GM12864 (cell line): ENCODE results near the gene C16orf54.
"Not testable (repeated sequence)": the region's sequence is repeated elsewhere in the genome, so short reads cannot be mapped to it uniquely, and the experiment has no call there.

Experiments
- DNase-seq: peaks from one replicate; pipeline ENCODE4 v3.0.0-alpha.2; 2011; ENCODE audit warnings: low read depth
- H3K4me3 ChIP-seq: 2 replicates; pipeline ENCODE4 v1.5.1; 2011; ENCODE audit warnings: mild to moderate bottlenecking, low read depth, low read length, control low read depth
- TF ChIP-seq, protein P1 (sequence below): IDR thresholded peaks from 2 replicates; pipeline ENCODE4 v1.5.1; 2011; ENCODE audit warnings: low read depth, mild to moderate bottlenecking, moderate library complexity, low read length, control low read depth, inconsistent platforms; ENCODE audit errors: missing control alignments

C16orf54 gene

DNA sequence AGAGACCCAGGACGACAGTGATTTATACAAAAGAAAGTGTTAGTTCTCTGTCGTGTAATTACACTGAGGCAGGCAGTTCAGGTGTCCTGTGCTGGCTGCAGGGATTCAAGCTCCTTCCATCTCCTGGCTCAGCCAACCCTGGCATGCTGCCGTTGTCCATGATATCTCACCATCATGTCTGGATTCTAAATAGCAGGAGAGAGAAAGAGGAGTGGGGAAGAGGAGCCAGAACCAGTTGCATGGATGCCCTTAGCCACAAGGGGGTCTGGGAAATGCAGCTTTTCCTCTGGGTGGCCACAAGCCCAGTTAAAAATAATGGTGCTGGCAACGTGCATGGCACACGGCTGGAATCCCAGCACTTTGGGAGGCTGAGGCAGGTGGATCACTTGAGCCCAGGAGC, 9.7 kb downstream of the C16orf54 start:
- DNase-seq, result no peak
- TF ChIP-seq, protein P1, sequence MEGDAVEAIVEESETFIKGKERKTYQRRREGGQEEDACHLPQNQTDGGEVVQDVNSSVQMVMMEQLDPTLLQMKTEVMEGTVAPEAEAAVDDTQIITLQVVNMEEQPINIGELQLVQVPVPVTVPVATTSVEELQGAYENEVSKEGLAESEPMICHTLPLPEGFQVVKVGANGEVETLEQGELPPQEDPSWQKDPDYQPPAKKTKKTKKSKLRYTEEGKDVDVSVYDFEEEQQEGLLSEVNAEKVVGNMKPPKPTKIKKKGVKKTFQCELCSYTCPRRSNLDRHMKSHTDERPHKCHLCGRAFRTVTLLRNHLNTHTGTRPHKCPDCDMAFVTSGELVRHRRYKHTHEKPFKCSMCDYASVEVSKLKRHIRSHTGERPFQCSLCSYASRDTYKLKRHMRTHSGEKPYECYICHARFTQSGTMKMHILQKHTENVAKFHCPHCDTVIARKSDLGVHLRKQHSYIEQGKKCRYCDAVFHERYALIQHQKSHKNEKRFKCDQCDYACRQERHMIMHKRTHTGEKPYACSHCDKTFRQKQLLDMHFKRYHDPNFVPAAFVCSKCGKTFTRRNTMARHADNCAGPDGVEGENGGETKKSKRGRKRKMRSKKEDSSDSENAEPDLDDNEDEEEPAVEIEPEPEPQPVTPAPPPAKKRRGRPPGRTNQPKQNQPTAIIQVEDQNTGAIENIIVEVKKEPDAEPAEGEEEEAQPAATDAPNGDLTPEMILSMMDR, result peak; percentile 12
- H3K4me3 ChIP-seq, result no peak overlapping the region

DNA sequence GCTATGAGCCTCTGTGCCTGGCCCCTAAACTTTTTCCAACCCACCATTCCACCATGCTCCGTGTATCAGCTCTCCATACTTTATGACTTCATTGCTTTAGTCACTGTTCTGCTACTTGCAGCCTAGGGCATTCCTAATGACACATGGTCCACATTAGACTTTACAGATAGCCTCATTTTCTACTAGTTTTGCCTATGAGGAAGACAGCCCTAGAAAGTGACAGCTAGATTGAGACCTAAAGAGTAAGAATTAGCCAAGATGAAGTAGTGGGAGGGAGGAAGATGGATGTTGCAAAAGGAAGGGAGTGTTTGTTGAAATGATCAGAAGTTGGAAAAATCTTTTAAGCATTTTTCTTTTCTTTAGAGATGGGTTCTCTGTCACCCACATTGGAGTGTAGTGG, 11.0 kb downstream of the C16orf54 start:
- no peak for DNase-seq
- TF ChIP-seq, protein P1, result no peak
- H3K4me3 ChIP-seq, result no peak overlapping the region

DNA sequence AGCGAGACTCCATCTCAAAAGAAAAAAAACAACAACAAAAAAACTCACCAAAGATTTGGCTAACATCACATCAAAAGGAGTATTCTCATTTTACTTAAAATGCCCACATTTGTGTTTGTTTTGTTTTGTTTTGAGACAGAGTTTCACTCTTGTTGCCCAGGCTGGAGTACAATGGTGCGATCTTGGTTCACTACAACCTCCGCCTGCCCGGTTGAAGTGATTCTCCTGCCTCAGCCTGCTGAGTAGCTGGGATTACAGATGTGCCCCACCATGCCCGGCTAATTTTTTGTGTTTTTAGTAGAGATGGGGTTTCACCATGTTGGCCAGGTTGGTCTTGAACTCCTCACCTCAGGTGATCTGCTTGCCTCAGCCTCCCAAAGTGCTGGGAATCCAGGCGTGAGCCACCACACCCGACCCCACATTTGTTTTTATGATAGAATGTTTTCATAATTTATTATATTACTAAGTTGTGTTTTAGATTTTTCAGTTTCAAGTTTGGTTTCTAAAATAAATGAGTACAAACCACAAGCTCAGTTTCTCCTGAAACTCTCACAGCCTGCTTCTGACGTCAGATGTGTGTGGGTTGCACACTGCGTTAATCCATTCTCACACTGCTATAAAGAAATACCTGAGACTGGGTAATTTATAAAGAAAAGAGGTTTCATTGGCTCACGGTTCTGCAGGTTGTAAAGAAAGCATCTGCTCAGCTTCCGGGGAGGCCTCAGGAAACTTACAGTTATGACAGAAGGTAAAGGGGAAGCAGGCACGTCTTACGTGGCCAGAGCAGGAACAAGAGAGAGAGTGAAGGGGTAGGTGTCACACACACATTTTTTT, 13.8 kb downstream of the C16orf54 start:
- peak; percentile 95 for DNase-seq
- not testable (repeated sequence) for H3K4me3 ChIP-seq

- peak; percentile 76 for DNase-seq
Observed at GRCh38 chr16:29730649-29731048, 15.1 kb downstream of the C16orf54 start.

DNA sequence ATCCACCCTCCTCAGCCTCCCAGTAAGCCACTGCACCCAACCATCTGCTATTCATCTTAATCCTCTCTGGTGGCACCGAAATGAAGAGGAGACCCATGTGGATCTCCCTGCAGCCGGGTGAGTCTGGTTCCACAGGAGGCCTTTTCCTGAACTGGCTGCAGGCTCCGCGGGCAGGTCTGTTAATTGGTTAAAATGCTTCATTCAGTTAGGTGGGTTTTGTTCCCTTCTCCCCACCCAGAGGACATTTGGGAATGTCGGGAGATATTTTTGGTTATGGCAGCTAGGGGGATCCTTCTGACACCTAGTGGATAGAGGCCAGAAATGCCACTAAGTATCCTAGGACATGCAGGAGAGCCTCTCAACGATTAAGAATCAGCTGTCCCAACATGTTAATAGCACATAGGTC, 16.7 kb downstream of the C16orf54 start:
- TF ChIP-seq, protein P1, result peak; percentile 57
- H3K4me3 ChIP-seq, result no peak overlapping the region
- no peak for DNase-seq

More at GRCh38 chr16:29730649-29731048, 15.1 kb downstream of the C16orf54 start:
- TF ChIP-seq, protein P1, result no peak
- H3K4me3 ChIP-seq, result no peak overlapping the region; the same call in 1 of the 2 replicates

- TF ChIP-seq, protein P1, result no peak
- H3K4me3 ChIP-seq, result no peak overlapping the region
- no peak for DNase-seq
Observed at GRCh38 chr16:29727452-29727851, 18.3 kb downstream of the C16orf54 start.

- no peak for DNase-seq
- no peak overlapping the region for H3K4me3 ChIP-seq
- TF ChIP-seq, protein P1, result no peak
Observed at GRCh38 chr16:29726845-29727377, 18.9 kb downstream of the C16orf54 start.
